Fibroblast of mammary gland (primary cell): Measurements from ENCODE around the gene LHX2.

Source experiments
- DNase-seq: peaks from one replicate; pipeline ENCODE4 v3.0.0-alpha.2; 2010; ENCODE audit warnings: low read depth
- H3K4me3 ChIP-seq: 2 replicates; pipeline ENCODE4 v1.5.1; 2011; ENCODE audit warnings: low read depth, mild to moderate bottlenecking, low read length, moderate library complexity; ENCODE audit not compliant: control insufficient read depth
- CTCF ChIP-seq: conservative IDR thresholded peaks from 2 replicates; pipeline ENCODE4 v1.5.1; 2011; ENCODE audit warnings: low read depth, low read length, inconsistent platforms; ENCODE audit not compliant: control insufficient read depth, insufficient read depth

Gene LHX2

GRCh38 chr9:124014211-124014955, 2.8 kb downstream of the LHX2 start:
- TF ChIP-seq CTCF: no peak
- no peak for DNase-seq
- no peak overlapping the region for H3K4me3 ChIP-seq

GRCh38 chr9:124014956-124015660, 3.5 kb downstream of the LHX2 start:
- TF ChIP-seq CTCF: no peak
- no peak for DNase-seq
- H3K4me3 ChIP-seq: no peak overlapping the region

GRCh38 chr9:124015661-124016131, 4.1 kb downstream of the LHX2 start:
- DNase-seq: no peak
- no peak for TF ChIP-seq CTCF
- H3K4me3 ChIP-seq: no peak overlapping the region

- H3K4me3 ChIP-seq: no peak overlapping the region
- TF ChIP-seq CTCF: no peak
- no peak for DNase-seq
These were observed 4.8 kb downstream of the LHX2 start for GRCh38 chr9:124016175-124017050.

GRCh38 chr9:124017051-124017928, 5.7 kb downstream of the LHX2 start:
- TF ChIP-seq CTCF: no peak
- DNase-seq: no peak
- no peak overlapping the region for H3K4me3 ChIP-seq
